ENCODE results near the gene FETUB.
"Not testable (repeated sequence)": the region's sequence is repeated elsewhere in the genome, so short reads cannot be mapped to it uniquely, and the experiment has no call there.

Gene FETUB

DNA sequence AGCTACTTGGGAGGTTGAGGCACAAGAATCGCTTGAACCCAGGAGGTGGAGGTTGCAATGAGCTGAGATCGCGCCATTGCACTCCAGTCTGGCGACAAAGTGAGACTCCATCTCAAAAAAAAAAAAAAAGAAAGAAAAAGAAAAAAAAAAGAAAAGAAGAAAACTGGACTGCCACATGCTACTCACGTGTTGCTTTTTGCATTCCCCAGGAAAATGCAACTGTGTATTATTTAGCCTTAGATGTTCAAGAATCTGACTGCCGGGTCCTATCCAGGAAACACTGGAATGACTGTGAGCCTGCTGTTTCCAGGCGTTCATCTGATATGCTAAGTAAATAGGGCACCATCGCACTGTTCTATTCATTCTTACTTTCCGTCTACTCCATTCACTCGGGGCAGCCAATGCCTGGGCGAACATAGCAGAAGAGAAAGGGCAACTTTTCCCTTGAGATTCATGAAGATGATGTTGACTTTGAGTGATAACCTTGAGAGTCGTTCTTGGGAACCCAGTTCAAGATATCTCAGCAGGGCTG, 47.0 kb downstream of the FETUB start:
- H3K27me3 ChIP-seq (ENCODE audit: low read depth, low read length), result peaks cover 7% of the 10 kb centered on the region
- no peak overlapping the region for H3K4me3 ChIP-seq (ENCODE audit: low read depth in 1 of 2, low read length in 2 of 2)
- no peaks in the 10 kb centered on the region for H3K36me3 ChIP-seq (ENCODE audit: control insufficient read depth in 1 of 2, insufficient read depth in 2 of 2, low read length in 2 of 2)
- no peaks in the 10 kb centered on the region for H3K9me3 ChIP-seq (ENCODE audit: control insufficient read depth in 1 of 2, low read length in 2 of 2)
- H3K4me1 ChIP-seq (ENCODE audit: control insufficient read depth in 1 of 2, insufficient read depth in 2 of 2, low read length in 2 of 2), result no peaks in the 10 kb centered on the region
- H3K27ac ChIP-seq (ENCODE audit: low read length), result no peak overlapping the region

DNA sequence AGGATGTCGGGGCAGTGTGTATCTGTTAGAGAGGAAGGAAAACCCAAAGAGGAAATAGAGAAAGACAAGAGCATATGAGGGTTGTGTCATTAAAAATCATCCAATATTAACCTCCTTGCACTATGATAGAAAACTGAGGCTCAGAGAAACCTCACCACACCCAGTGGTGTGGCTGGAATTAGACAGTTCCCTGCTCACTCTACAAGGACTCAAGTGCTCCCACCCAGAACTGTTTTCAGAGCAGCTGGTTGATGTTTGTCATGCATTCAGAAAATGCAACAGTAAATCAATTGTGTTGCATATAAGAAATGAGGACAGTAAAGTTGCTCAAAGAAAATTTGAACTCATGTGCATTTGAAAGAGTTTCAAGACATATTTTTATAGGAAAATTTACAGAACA, 50.1 kb downstream of the FETUB start:
- not testable (repeated sequence) for H3K9me3 ChIP-seq (ENCODE audit: control insufficient read depth in 1 of 2, low read length in 2 of 2); H3K27me3 ChIP-seq (ENCODE audit: low read depth, low read length); H3K4me3 ChIP-seq (ENCODE audit: low read depth in 1 of 2, low read length in 2 of 2); H3K4me1 ChIP-seq (ENCODE audit: control insufficient read depth in 1 of 2, insufficient read depth in 2 of 2, low read length in 2 of 2); H3K27ac ChIP-seq (ENCODE audit: low read length); H3K36me3 ChIP-seq (ENCODE audit: control insufficient read depth in 1 of 2, insufficient read depth in 2 of 2, low read length in 2 of 2)

DNA sequence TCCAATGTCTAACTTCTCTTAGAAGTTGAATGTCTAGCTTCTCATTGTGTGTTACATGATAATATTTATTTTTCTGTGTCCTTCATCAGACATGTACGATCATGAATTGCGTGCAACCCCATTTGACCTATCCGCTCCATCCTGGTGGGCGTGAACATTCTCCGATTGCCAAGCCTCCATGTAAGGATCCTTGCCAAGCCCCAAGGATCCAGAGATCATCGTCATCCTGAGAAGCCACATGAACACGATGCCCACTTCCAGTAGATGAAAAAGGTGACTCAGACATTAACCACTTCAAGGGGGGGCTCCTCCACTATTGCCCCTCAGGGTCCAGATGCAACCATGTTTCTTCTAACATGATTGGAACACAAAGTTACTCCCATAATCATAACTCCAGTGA, 51.5 kb downstream of the FETUB start:
- peaks cover 7% of the 10 kb centered on the region for H3K27me3 ChIP-seq (ENCODE audit: low read depth, low read length)
- H3K27ac ChIP-seq (ENCODE audit: low read length), result no peak overlapping the region
- no peak overlapping the region for H3K4me3 ChIP-seq (ENCODE audit: low read depth in 1 of 2, low read length in 2 of 2)
- H3K36me3 ChIP-seq (ENCODE audit: control insufficient read depth in 1 of 2, insufficient read depth in 2 of 2, low read length in 2 of 2), result no peaks in the 10 kb centered on the region
- no peaks in the 10 kb centered on the region for H3K9me3 ChIP-seq (ENCODE audit: control insufficient read depth in 1 of 2, low read length in 2 of 2)
- no peaks in the 10 kb centered on the region for H3K4me1 ChIP-seq (ENCODE audit: control insufficient read depth in 1 of 2, insufficient read depth in 2 of 2, low read length in 2 of 2)

DNA sequence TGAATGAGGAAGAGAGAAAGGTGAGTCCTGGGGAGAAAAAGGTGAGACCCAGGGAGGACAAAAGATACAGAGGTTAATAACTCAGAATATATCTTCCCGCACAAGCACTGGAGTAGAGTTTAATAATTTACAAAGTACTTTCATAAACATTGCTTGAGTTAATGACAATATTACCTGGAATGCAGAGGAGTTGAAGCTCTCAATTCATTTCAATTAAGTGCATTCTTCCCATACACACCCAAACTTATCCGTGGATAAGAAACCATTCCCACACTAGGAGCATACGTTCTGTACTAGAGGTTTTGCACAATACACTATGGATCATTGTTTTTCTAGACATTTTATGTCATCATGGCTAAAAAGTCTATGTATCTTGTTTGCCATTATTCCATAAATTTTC, 53.6 kb downstream of the FETUB start:
- Histone ChIP-seq H3K4me1 (ENCODE audit: control insufficient read depth in 1 of 2, insufficient read depth in 2 of 2, low read length in 2 of 2) (no peaks in the 10 kb centered on the region), H3K36me3 (ENCODE audit: control insufficient read depth in 1 of 2, insufficient read depth in 2 of 2, low read length in 2 of 2) (no peaks in the 10 kb centered on the region), H3K27ac (ENCODE audit: low read length) (no peak overlapping the region), H3K9me3 (ENCODE audit: control insufficient read depth in 1 of 2, low read length in 2 of 2) (no peaks in the 10 kb centered on the region), H3K27me3 (ENCODE audit: low read depth, low read length) (peaks cover 4% of the 10 kb centered on the region), H3K4me3 (ENCODE audit: low read depth in 1 of 2, low read length in 2 of 2) (no peak overlapping the region)

DNA sequence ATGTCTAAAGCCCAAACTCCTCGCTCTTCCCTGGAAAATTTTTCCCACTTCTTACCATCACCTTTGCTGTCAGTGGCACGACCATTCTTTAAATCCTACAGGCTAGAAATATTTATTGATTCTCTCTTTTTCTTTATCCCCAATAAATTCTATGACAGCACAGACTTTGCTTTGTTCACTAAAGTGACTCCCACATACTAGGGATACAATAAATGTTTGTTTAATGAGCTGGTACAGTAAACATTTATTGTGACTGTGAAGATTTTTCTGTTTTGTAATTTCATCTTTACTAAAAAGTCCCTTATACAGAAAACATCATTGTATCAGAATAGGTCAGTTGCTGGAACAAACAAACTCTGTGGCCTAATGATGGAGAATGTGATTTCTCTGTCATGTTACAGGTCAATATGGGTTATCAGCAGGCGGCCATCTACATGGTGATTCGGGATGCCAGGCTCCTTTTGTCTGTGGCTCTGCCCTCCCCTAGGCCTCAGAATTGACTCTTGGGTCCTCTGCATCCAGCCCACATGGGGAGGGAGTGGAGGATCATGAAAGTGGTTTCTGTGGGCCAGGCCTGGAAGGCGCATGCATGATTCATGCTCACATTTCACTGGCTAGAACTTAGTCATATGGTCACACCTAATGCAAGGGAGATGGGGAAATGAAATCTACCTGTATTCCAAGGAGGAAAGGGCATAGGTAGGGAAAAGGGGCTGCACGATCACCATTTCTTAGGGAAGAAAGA, 54.3 kb downstream of the FETUB start:
- H3K27me3 ChIP-seq (ENCODE audit: low read depth, low read length), result peaks cover 4% of the 10 kb centered on the region
- no peak overlapping the region for H3K27ac ChIP-seq (ENCODE audit: low read length)
- no peaks in the 10 kb centered on the region for H3K4me1 ChIP-seq (ENCODE audit: control insufficient read depth in 1 of 2, insufficient read depth in 2 of 2, low read length in 2 of 2)
- no peak overlapping the region for H3K4me3 ChIP-seq (ENCODE audit: low read depth in 1 of 2, low read length in 2 of 2)
- H3K36me3 ChIP-seq (ENCODE audit: control insufficient read depth in 1 of 2, insufficient read depth in 2 of 2, low read length in 2 of 2), result no peaks in the 10 kb centered on the region
- no peaks in the 10 kb centered on the region for H3K9me3 ChIP-seq (ENCODE audit: control insufficient read depth in 1 of 2, low read length in 2 of 2)

DNA sequence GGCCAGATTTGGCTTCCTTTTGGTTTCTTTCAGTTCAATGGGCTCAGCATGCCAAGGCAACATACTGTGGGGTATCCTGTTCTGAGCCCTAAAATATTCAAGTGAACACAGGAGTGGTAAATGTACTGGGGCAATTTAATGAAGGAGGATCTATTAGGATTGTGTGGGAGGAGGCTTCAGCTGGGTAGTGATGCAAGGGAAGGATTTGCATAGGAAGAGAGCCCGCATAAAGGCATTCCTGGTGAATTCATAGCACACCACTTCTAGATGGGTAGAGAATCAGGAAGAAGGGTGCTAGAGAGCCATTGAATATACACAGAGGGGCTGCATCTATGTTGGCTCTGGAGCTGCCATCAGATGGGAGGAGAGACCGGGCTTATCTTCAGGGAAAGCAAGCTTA, 56.3 kb downstream of the FETUB start:
- no peaks in the 10 kb centered on the region for H3K4me1 ChIP-seq (ENCODE audit: control insufficient read depth in 1 of 2, insufficient read depth in 2 of 2, low read length in 2 of 2)
- no peaks in the 10 kb centered on the region for H3K36me3 ChIP-seq (ENCODE audit: control insufficient read depth in 1 of 2, insufficient read depth in 2 of 2, low read length in 2 of 2)
- H3K9me3 ChIP-seq (ENCODE audit: control insufficient read depth in 1 of 2, low read length in 2 of 2), result no peaks in the 10 kb centered on the region
- peaks cover under 1% of the 10 kb centered on the region for H3K27me3 ChIP-seq (ENCODE audit: low read depth, low read length)
- H3K4me3 ChIP-seq (ENCODE audit: low read depth in 1 of 2, low read length in 2 of 2), result no peak overlapping the region
- H3K27ac ChIP-seq (ENCODE audit: low read length), result no peak overlapping the region

DNA sequence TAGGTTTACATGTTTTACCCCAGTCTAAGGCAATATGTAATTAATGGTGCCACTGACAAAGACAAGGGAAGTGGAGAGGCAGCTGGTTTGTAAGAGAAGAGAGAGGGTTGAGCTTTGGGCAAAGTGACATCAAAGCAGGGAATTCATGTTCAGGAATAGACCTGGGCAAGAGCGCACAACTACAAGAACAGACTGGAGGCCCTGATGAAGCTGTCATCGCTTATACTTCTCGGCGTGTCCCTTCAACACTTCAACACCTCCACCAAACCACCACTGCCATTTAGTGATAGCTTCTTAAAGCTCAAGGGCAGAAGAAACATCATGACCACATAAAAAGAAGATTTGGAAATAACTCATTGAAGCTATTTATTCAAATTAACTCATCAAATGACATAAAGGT, 57.3 kb downstream of the FETUB start:
- H3K4me3 ChIP-seq (ENCODE audit: low read depth in 1 of 2, low read length in 2 of 2), result no peak overlapping the region
- no peaks in the 10 kb centered on the region for H3K9me3 ChIP-seq (ENCODE audit: control insufficient read depth in 1 of 2, low read length in 2 of 2)
- no peak overlapping the region for H3K27ac ChIP-seq (ENCODE audit: low read length)
- H3K4me1 ChIP-seq (ENCODE audit: control insufficient read depth in 1 of 2, insufficient read depth in 2 of 2, low read length in 2 of 2), result no peaks in the 10 kb centered on the region
- no peaks in the 10 kb centered on the region for H3K36me3 ChIP-seq (ENCODE audit: control insufficient read depth in 1 of 2, insufficient read depth in 2 of 2, low read length in 2 of 2)
- H3K27me3 ChIP-seq (ENCODE audit: low read depth, low read length), result no peaks in the 10 kb centered on the region

DNA sequence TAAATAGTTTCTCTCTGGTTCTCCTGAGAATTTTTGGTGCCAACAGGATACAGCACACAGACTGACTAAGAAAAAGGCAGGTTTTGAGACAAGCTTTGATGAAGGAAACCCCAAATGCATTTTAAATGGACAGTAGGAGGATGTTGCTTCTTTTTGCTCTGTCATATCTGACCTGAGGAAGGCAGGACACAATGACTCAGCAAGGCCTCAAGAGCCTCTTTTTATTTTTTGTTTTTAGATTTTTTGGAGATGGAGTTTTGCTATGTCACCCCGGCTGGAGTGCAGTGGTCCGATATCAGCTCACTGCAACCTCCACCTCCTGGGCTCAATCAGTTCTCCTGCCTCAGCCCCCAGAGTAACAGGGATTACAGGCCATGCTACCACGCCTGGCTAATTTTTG, 60.1 kb downstream of the FETUB start:
- H3K4me1 ChIP-seq (ENCODE audit: control insufficient read depth in 1 of 2, insufficient read depth in 2 of 2, low read length in 2 of 2), result no peaks in the 10 kb centered on the region
- no peak overlapping the region for H3K4me3 ChIP-seq (ENCODE audit: low read depth in 1 of 2, low read length in 2 of 2)
- H3K36me3 ChIP-seq (ENCODE audit: control insufficient read depth in 1 of 2, insufficient read depth in 2 of 2, low read length in 2 of 2), result no peaks in the 10 kb centered on the region
- no peak overlapping the region for H3K27ac ChIP-seq (ENCODE audit: low read length)
- H3K27me3 ChIP-seq (ENCODE audit: low read depth, low read length), result no peaks in the 10 kb centered on the region
- H3K9me3 ChIP-seq (ENCODE audit: control insufficient read depth in 1 of 2, low read length in 2 of 2), result no peaks in the 10 kb centered on the region

DNA sequence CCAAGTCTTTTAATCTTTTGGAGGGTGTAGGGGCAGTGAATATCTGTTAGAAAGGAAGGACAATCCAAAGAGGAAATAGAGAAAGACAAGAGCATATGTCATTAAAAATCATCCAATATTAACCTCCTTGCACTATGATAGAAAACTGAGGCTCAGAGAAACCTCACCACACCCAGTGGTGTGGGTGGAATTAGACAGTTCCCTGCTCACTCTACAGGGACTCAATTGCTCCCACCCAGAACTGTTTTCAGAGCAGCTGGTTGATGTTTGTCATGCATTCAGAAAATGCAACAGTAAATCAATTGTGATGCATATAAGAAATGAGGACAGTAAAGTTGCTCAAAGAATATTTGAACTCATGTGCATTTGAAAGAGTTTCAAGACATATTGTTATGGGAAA, 62.3 kb downstream of the FETUB start:
- not testable (repeated sequence) for H3K9me3 ChIP-seq (ENCODE audit: control insufficient read depth in 1 of 2, low read length in 2 of 2); H3K36me3 ChIP-seq (ENCODE audit: control insufficient read depth in 1 of 2, insufficient read depth in 2 of 2, low read length in 2 of 2); H3K4me1 ChIP-seq (ENCODE audit: control insufficient read depth in 1 of 2, insufficient read depth in 2 of 2, low read length in 2 of 2); H3K4me3 ChIP-seq (ENCODE audit: low read depth in 1 of 2, low read length in 2 of 2); H3K27ac ChIP-seq (ENCODE audit: low read length); H3K27me3 ChIP-seq (ENCODE audit: low read depth, low read length)

Data from muscle layer of duodenum (tissue), 2 donors.